Measurements from ENCODE around the gene IGSF9.

DNA sequence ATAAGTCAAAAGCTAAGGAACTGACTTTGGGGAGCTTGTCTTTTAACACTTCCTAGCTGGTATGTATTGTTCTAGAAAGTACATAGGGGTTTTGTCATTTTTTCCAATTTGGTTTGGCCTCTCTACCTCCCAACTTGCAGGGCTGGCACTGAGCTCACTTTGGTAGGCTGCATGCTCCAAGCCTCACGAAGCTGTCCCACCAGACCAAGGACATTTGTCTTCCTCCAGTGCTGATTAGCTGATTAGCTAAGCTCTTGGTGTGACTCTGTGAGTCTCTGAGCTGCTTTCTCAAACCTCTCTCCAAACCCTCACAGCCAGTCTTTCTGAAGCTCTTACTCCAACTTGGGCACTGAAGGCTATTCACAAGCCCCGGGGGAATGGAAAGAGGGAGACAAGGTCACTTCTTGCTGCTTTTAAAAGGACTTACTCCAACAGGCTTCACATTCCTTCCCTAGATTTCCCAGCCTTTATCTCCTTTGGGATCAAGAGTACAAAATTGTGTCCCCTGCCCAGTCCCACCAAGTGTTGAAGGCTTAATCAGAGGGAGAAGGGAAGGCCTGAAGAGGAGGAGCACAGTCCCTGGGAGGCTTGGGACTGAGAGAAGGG is 44.6 kb downstream of the IGSF9 start:
- TF ChIP-seq POLR2A (IDR thresholded peaks at IDR 0.05; ENCODE audit: low read length), result no peak
- TF ChIP-seq GATA1 (IDR thresholded peaks at IDR 0.05; ENCODE audit: low read depth, low read length), result no peak
